Stimulated activated effector memory CD8-positive, alpha-beta T cell treated with anti-CD3 and anti-CD28 coated beads, Interleukin-12 subunit alpha, Interleukin-12 subunit beta, amount 100 ng/mL, for 72 hours (primary cell): ENCODE results near the gene HABP2.

Source experiments
- ATAC-seq: fragments of 150-1000 bp; cut with Tn5 transposase; 2 replicates; pipeline ENCODE4 v1.10.0; 2021
- DNase-seq, 2 donors: peaks; one replicate each; pipeline ENCODE4 v3.0.0; 2021 to 2022; ENCODE audit warnings: low spot score in 2 of 2
- H3K27ac Mint-ChIP-seq: one replicate; pipeline ENCODE4 v1.8.0; 2022; ENCODE audit warnings: mild to moderate bottlenecking, mixed read lengths
- H3K36me3 Mint-ChIP-seq: one replicate; pipeline ENCODE4 v1.8.0; 2022; ENCODE audit warnings: mild to moderate bottlenecking, mixed read lengths
- H3K4me1 Mint-ChIP-seq: one replicate; pipeline ENCODE4 v1.8.0; 2022; ENCODE audit warnings: mixed read lengths
- H3K4me3 Mint-ChIP-seq: one replicate; pipeline ENCODE4 v1.8.0; 2022; ENCODE audit warnings: mild to moderate bottlenecking, mixed read lengths
- H3K9me3 Mint-ChIP-seq: one replicate; pipeline ENCODE4 v1.8.0; 2022; ENCODE audit warnings: mixed read lengths

HABP2 gene

DNA sequence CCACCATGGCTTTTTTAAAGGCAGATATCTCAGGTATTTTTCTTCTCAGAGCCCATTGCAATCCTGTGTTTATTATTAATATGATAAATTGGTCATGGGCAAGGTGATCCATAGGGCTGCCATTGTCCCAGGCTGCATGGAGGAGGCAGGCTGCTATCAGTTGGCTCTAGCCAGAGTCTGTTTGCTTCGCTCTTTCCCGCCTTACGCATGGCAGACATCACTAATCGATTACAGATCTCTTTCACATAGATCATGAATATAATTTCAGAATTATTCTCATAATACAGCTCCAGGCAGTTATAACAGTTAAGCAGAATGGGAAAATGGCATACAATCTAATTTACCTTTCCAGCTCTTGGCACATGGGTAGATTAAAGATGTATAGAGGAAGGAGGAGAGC is 30.4 kb upstream of the HABP2 start:
- Mint-ChIP-seq H3K4me1 (no peaks in the 10 kb centered on the region), H3K9me3 (no peaks in the 10 kb centered on the region), H3K27ac (no peak overlapping the region), H3K36me3 (no peaks in the 10 kb centered on the region), H3K4me3 (no peak overlapping the region)
- ATAC-seq (no peak), DNase-seq (no peak)

DNA sequence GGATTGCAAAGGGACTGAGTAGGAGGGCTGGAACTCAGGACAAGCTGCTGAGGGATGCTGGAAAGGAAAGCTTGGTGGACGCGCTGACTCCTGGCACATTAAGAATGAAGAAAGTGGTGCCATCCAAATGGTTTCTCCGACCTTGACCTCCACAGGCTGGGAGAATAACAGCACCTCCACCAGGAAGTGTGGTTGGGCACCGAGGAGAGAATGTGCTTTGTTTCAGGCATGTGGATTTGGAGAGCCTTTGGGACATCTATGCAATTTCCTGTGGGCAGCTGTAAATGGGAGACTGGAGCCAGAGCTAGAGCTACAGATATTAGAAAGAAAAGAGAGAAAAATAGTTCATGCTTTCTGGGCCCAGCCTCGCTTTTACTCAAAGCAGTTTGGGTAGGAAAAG is 29.8 kb upstream of the HABP2 start:
- ATAC-seq (no peak), DNase-seq (no peak)
- Mint-ChIP-seq H3K4me1 (no peaks in the 10 kb centered on the region), H3K27ac (no peak overlapping the region), H3K36me3 (no peaks in the 10 kb centered on the region), H3K4me3 (no peak overlapping the region), H3K9me3 (no peaks in the 10 kb centered on the region)

DNA sequence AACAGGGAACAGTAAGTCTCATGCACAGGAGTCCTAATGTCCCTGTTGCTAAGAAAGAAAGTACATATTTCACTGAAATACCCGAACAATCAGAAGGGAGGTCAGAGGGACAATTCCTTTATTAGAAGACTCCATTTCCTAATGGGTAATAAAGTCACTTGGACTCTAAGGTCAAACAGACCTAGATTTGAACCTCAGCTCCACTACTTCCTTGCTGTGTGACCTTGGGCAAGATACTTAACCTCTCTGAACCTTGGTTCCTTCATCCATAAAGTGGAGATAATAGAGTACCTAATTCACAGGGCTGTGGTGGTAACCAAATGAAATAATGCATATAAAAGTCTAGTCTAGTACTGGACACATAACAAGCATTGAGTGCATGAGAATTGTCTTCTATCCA is 29.2 kb upstream of the HABP2 start:
- Mint-ChIP-seq H3K36me3 (no peaks in the 10 kb centered on the region), H3K9me3 (no peaks in the 10 kb centered on the region), H3K4me1 (no peaks in the 10 kb centered on the region), H3K4me3 (no peak overlapping the region), H3K27ac (no peak overlapping the region)
- no peak for DNase-seq
- no peak for ATAC-seq

DNA sequence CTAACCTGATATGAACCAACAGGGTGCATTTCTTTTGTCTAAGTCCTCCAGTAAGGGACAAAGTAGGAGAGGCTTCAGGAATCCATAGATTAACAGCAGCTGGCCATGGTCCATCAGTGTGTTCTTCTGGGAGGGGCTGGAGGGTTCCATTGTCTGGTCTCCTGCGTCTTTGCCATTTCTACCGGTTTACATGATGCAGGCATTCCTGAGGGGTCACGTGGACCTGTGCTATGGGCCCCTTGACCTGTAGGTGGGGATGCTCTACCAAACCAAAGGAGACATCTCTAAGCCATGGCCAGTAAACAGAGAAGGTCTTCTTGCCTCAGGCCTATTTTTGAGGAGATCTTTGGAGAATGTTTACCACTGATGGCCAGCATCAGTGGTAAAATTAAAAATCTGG is 28.7 kb upstream of the HABP2 start:
- ATAC-seq (no peak), DNase-seq (no peak)
- Mint-ChIP-seq H3K4me3 (no peak overlapping the region), H3K9me3 (no peaks in the 10 kb centered on the region), H3K27ac (no peak overlapping the region), H3K36me3 (no peaks in the 10 kb centered on the region), H3K4me1 (no peaks in the 10 kb centered on the region)

DNA sequence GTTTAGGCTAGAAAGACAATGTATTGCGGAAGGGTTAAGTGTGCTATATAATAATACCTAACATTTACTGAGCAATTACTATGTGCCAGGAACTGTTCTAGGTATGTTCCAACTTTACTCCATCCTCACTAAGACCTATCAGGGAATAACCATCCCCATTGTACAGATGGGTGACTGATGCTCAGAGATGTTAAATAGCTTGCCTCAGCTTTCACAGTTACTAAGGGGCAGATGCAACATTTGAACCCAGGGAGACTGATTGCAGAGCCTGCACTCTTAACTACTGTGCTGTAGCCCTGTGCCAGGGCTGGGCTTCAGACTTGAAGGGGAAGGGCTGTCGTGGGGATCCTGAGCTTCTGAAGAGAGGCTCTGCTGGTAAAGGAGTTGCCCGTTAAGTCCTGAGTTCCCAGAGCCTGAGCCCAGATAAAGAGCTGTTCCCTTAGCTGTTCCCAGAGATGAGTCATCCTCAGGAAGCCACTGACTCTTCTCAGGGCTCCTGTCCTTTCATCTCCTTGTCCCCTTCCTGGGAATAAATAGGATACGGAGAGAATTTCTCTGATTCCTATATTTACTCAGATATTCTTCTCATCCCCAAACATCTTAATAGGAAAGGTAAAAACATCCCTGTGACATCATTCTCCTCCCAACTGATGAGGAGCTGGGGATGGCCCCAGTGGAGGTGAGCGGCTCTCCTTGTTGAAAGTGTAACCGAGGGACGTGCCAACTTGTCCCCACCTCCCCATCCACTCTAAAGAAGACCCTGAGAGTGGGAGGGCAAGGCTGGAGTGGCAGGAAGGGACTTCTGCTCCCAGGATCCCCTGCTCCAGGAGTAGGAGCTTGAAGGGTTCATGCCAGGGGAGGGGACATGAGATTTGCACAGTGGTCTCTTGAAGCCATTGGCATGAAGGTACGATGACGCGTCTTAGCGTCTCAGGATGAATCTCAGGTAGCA is 28.0 kb upstream of the HABP2 start:
- H3K36me3 Mint-ChIP-seq, result no peaks in the 10 kb centered on the region
- H3K27ac Mint-ChIP-seq, result no peak overlapping the region
- H3K9me3 Mint-ChIP-seq, result no peaks in the 10 kb centered on the region

DNA sequence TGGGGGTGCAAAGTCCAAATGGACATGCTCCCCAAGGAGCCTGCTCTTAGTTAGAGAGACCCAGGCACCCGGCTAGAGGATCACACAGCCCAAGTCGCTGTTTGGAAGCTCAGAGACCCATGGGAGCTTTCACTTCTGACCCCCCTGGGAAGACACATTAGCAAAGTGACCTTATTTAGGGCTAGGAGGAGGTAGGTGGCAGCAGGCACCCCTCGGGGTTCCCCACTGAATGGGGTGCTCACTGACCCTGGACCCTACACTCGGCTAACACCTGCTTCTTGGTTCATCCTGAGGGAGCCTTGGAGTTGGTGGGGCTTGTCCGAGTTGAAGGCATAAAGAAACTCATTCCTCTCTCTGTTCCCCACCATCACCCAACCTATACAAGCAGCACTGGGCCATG is 27.1 kb upstream of the HABP2 start:
- DNase-seq, result no peak
- no peaks in the 10 kb centered on the region for H3K4me1 Mint-ChIP-seq
- H3K36me3 Mint-ChIP-seq, result no peaks in the 10 kb centered on the region

More for the DNA sequence above, 28.0 kb upstream of the HABP2 start:
- ATAC-seq (no peak), DNase-seq (no peak)
- Mint-ChIP-seq H3K4me3 (no peak overlapping the region), H3K4me1 (no peaks in the 10 kb centered on the region)

DNA sequence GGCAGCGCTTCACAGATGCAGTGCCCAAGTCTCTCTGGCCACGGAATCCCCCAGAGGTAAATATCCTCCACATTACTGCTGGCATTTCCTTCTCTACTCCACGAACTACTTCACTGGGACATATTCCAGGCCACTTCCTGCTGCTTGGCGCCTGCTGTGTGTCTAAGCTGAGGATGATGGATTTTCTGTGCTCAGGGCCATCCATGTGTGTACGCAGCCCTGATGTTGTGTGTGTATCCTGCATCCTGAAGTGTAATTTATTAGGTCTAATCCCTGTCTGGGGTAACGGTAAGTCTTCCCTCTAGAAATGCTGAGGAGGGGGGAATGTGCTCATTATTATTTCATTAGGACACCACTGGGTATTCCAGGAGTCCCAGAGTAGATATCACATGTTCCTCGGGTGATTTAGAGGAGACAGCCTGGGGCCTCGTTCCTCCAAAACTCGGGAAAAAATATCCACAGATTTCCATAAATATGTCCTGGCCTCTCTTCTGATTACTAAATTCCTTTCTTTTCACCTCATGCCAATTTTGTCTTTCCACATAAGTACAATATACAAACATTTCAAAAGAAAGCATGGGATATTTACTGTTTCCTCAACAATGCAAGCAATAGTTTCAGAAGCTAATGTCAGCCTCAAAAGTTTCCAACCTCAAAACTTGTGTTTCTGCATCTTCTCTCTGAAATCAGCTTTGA is 25.5 kb upstream of the HABP2 start:
- Mint-ChIP-seq H3K9me3 (no peaks in the 10 kb centered on the region), H3K4me1 (no peaks in the 10 kb centered on the region), H3K27ac (no peak overlapping the region), H3K36me3 (no peaks in the 10 kb centered on the region), H3K4me3 (no peak overlapping the region)
- DNase-seq (no peak), ATAC-seq (no peak)

More for the DNA sequence above, 27.1 kb upstream of the HABP2 start:
- no peaks in the 10 kb centered on the region for H3K9me3 Mint-ChIP-seq
- no peak for ATAC-seq
- H3K4me3 Mint-ChIP-seq, result no peak overlapping the region
- no peak overlapping the region for H3K27ac Mint-ChIP-seq

DNA sequence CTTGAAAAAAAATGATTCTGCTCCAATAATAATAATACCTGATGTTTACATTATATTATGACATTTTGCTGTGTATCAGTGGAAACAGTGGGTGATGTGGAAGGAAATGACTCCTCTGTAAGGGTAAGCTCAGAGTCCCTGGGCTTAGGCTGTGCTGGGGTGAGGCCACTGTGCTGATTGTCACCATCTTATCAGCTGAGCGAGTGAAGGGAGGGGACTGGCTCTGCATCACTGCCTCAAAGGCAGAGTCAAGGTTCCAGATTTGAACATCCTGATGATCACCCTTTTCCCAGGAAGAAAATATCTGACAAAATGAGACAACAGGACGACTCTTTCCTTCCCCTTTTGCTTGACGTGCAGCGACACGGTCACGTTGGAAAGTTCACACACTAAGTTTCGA is 24.0 kb upstream of the HABP2 start:
- DNase-seq, result no peak
- no peaks in the 10 kb centered on the region for H3K9me3 Mint-ChIP-seq

DNA sequence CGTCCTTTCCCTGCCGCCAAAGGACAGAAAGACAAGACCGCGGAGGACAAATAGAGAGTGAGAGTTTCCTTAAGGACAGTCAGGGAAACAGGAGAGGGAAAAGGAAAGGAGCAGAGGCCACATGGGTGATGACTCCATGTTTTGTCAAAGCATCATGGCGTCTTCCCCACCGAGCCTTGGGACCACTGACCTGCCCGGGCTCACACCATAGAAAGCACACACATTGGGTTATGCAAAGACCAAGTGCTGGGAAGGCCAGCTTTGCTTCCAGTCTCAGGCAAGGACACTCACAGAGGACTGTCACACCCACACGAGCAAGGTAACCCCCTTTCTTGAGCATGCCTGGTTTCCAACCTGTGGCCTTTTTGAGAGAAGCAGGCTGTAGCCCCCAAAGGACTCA is 23.3 kb upstream of the HABP2 start:
- no peaks in the 10 kb centered on the region for H3K36me3 Mint-ChIP-seq
- H3K4me3 Mint-ChIP-seq, result no peak overlapping the region
- no peak for DNase-seq
- H3K27ac Mint-ChIP-seq, result no peak overlapping the region
- no peaks in the 10 kb centered on the region for H3K9me3 Mint-ChIP-seq
- no peaks in the 10 kb centered on the region for H3K4me1 Mint-ChIP-seq
- no peak for ATAC-seq

More for the DNA sequence above, 24.0 kb upstream of the HABP2 start:
- Mint-ChIP-seq H3K4me3 (no peak overlapping the region), H3K4me1 (no peaks in the 10 kb centered on the region), H3K36me3 (no peaks in the 10 kb centered on the region), H3K27ac (no peak overlapping the region)
- peak; percentile 31 for ATAC-seq

DNA sequence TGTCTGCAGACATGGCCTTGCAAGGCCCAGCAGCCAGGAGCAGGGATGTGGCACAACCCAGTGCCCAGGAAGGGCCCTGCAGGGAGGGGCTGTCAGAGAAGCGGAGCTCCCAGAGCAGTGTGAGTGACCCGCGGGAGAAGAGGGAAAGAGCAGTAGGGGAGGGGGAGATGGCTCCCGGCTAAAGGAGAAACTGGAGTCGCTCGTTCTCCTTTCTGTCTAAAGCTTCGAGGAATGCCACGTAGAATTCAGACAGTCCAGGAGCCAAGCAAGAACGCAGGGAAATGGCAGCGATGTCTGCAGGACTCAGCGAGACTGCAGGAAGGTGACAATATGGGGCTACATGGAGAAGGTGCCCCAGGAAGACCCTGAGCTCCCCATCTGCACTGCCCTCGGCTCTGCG is 22.4 kb upstream of the HABP2 start:
- DNase-seq (no peak), ATAC-seq (no peak)
- Mint-ChIP-seq H3K27ac (no peak overlapping the region), H3K4me3 (no peak overlapping the region), H3K36me3 (no peaks in the 10 kb centered on the region), H3K4me1 (no peaks in the 10 kb centered on the region), H3K9me3 (no peaks in the 10 kb centered on the region)

DNA sequence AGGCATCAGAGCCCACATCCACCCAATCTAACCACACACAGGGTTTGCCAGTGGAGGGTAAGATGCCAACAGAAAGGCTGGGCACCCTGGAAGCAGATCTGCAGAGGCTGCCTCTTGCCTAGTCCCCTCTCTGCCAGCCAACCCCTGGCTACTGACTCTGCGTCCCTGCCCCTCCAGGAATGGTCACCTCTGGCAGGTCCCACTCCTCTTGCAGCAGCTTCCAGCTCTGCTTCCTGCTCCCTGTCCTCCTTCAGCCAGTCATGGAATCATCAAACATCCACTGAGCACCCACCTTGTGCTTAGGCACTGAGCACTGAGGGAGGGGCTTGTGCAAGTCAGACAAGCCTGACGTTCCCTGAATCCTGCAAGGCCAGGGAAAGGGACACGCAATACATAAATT is 20.1 kb upstream of the HABP2 start:
- Mint-ChIP-seq H3K27ac (no peak overlapping the region), H3K9me3 (no peaks in the 10 kb centered on the region), H3K36me3 (no peaks in the 10 kb centered on the region), H3K4me3 (no peak overlapping the region), H3K4me1 (no peaks in the 10 kb centered on the region)
- no peak for DNase-seq
- peak; percentile 11 for ATAC-seq

DNA sequence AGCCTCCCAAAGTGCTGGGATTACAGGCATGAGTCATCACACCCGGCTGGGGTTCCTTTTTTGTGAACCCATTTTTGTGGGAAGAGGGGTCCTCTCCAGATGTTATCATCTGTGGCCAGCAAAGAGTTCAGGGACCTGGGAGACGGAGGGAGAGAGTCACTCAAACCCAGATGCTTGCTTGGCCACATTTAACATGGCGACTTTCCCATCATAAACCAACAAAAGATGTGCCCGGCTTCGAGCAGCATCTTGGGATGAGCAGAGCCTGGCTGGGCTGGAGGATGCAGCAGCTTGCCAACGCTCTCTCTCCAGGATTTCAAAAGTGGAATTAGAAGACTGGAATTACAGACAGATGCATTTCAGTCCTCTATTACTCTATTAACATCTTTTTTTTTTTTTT is 19.1 kb upstream of the HABP2 start:
- no peaks in the 10 kb centered on the region for H3K4me1 Mint-ChIP-seq
- ATAC-seq (no peak), DNase-seq (no peak)
- H3K36me3 Mint-ChIP-seq, result no peaks in the 10 kb centered on the region
- H3K27ac Mint-ChIP-seq, result no peak overlapping the region
- no peaks in the 10 kb centered on the region for H3K9me3 Mint-ChIP-seq
- no peak overlapping the region for H3K4me3 Mint-ChIP-seq

DNA sequence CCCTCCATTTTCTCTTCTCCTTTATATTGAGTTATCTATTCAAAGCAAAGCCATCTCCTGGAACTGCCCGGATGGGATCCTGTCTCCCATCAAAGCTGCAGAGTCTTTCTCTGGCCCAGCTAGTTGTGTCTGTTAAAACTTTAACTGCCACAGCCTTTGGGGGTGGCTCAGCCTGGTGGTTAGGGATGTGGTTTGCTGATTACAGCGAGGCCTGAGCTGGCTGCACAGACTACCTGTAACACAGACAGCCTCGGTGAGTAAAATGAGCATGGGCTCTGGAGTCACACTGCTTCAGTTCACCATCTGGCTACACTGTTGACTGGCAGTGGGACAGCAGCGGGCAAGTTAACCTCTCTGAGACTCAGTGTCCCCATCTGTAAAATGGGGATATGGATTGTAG is 18.4 kb upstream of the HABP2 start:
- ATAC-seq, result peak; percentile 48

DNA sequence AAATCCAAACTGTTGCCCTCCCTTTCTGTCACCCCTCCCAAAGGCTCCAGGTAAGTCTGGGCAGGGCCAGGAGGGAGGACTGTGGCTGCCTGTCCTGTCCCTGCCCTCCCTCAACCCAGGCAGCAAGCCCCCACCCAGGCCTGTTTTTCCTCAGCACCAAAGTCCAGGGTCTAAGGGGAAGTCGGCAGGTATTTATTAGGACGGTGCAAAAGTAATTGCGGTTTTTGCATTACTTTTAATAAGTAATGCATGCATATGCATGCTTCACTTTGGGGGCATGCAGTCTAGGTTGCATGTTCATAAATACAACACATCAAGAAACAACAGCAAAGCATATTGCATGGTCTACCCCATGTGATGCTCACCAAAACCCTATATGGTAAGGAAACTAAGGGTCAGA is 15.2 kb upstream of the HABP2 start:
- Mint-ChIP-seq H3K27ac (no peak overlapping the region), H3K4me3 (no peak overlapping the region), H3K4me1 (peaks cover 7% of the 10 kb centered on the region), H3K9me3 (no peaks in the 10 kb centered on the region), H3K36me3 (no peaks in the 10 kb centered on the region)
- no peak for DNase-seq
- no peak for ATAC-seq

More for the DNA sequence above, 18.4 kb upstream of the HABP2 start:
- DNase-seq, result no peak
- Mint-ChIP-seq H3K27ac (no peak overlapping the region), H3K36me3 (no peaks in the 10 kb centered on the region), H3K9me3 (no peaks in the 10 kb centered on the region), H3K4me3 (no peak overlapping the region), H3K4me1 (peaks cover 1% of the 10 kb centered on the region)

DNA sequence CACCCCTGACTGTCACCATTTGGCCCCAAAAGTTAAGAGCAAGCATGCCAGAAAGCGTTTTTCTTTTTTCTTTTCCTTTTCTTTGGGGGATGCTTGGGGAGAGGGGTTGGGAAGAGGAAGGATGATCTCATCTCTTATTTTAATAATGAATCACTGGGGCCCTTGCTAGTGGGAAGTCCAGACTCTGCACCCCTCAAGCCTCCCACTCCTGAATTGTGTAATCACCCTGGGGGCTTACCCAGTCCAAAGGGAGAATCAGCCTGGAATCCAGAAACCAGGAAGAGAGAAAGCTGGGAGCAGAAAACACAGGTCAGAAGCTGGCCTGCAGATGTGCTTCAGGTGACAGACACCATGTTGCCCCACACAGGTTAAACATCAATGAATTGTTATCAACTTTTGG is 14.7 kb upstream of the HABP2 start:
- DNase-seq, result no peak
- no peaks in the 10 kb centered on the region for H3K36me3 Mint-ChIP-seq

DNA sequence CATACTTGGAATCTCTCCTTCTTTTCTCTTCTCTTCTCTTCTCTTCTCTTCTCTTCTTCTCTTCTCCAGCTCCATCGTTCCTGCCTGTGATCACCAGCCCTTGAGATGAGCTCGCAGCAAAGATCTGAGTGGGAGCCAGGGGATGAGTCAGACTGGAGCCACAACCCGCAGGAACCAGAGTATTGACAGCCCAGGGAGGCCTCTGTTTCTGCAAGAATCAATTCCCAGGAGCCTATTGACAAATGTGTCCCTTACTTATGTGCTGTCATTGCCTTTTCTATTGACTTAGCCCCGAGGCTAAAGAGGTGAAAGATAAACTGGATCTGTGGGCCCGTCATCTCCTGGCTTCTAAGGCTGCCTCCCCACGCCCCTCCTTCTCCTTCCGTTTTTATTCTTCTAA is 13.1 kb upstream of the HABP2 start:
- H3K4me3 Mint-ChIP-seq, result no peak overlapping the region
- peaks cover 7% of the 10 kb centered on the region for H3K4me1 Mint-ChIP-seq
- H3K27ac Mint-ChIP-seq, result no peak overlapping the region
- ATAC-seq, result peak; percentile 62
- H3K9me3 Mint-ChIP-seq, result no peaks in the 10 kb centered on the region
- no peak for DNase-seq
- no peaks in the 10 kb centered on the region for H3K36me3 Mint-ChIP-seq

More for the DNA sequence above, 14.7 kb upstream of the HABP2 start:
- Mint-ChIP-seq H3K27ac (no peak overlapping the region), H3K4me1 (peaks cover 7% of the 10 kb centered on the region), H3K4me3 (no peak overlapping the region), H3K9me3 (no peaks in the 10 kb centered on the region)
- ATAC-seq, result no peak
